ENCODE results near the gene PAGR1.

- TF ChIP-seq GATA3 (IDR thresholded peaks at IDR 0.05; ENCODE audit: low read depth, low read length) (no peak), GATA2 (IDR thresholded peaks at IDR 0.05; ENCODE audit: low read depth, low read length) (no peak)
These were observed 8.3 kb upstream of the PAGR1 start for GRCh38 chr16:29807426-29808218.

Measured in SH-SY5Y (cell line).